C4-2B (cell line): ENCODE data around the gene CFAP91.

ENCODE experiments used
- CTCF ChIP-seq: fragments of 450-650 bp; conservative IDR thresholded peaks from 2 replicates; pipeline ENCODE4 v1.5.1; 2017; ENCODE audit warnings: mild to moderate bottlenecking
- ZFX ChIP-seq: fragments of 450-650 bp; IDR thresholded peaks from 2 replicates; pipeline ENCODE4 v1.6.1; 2017

GRCh38 chr3:119748991-119749390, 46.2 kb downstream of the CFAP91 start:
- TF ChIP-seq CTCF (no peak), ZFX (no peak)
